Tibial artery (tissue), 4 donors: ENCODE data around the gene MACROH2A1.

Source experiments
- DNase-seq, 2 donors: peaks; one replicate each; pipeline ENCODE4 v3.0.0-alpha.2; 2019
- H3K27ac ChIP-seq, 2 donors: fragments of 200-600 bp; sonication (generic) in 1 of 2; 1 replicate in 1 of 2; 2 replicates in 1 of 2; pipeline ENCODE4 v1.5.1; 2018 to 2019; ENCODE audit warnings: mild to moderate bottlenecking in 1 of 2
- H3K27me3 ChIP-seq, 2 donors: fragments of 200-600 bp; sonication (generic) in 1 of 2; one replicate each; pipeline versions ENCODE4 v1.5.1 to v1.6.0; 2016 to 2019
- H3K36me3 ChIP-seq, 3 donors: fragments of 200-600 bp; sonication (generic) in 2 of 3; one replicate each; pipeline ENCODE4 v1.5.1; 2016 to 2019; ENCODE audit warnings: mild to moderate bottlenecking in 2 of 3
- H3K4me1 ChIP-seq, 4 donors: fragments of 200-600 bp; sonication (generic) in 2 of 4; 1 replicate in 3 of 4; 2 replicates in 1 of 4; pipeline ENCODE4 v1.5.1; 2016 to 2019
- H3K4me3 ChIP-seq, 2 donors: fragments of 200-600 bp; sonication (generic) in 1 of 2; 1 replicate in 1 of 2; 2 replicates in 1 of 2; pipeline ENCODE4 v1.5.1; 2018 to 2019; ENCODE audit warnings: mild to moderate bottlenecking in 2 of 2
- H3K9me3 ChIP-seq, 3 donors: fragments of 200-600 bp; sonication (generic) in 1 of 3; one replicate each; pipeline ENCODE4 v1.5.1; 2016 to 2019
- CTCF ChIP-seq, 2 experiments: fragments of 200-600 bp in 1 of 2; fragments of 450-650 bp in 1 of 2; IDR thresholded peaks; one replicate each; pipeline ENCODE4 v1.5.1; 2017 to 2019; ENCODE audit warnings: antibody characterized with exemption in 2 of 2, mild to moderate bottlenecking in 1 of 2, moderate library complexity in 1 of 2
- intact Hi-C: fragments of 100-400 bp; cut with DNase I; formaldehyde crosslinking; loops from one replicate; pipeline ENCODE4 v1.15.0; 2023; ENCODE audit warnings: low total_unique reads

The MACROH2A1 gene

GRCh38 chr5:135347392-135347791, 51.6 kb downstream of the MACROH2A1 start:
- TF ChIP-seq CTCF (IDR thresholded peaks at IDR 0.05), result no peak
- no peaks in the 10 kb centered on the region for H3K27me3 ChIP-seq
- no peaks in the 10 kb centered on the region for H3K4me1 ChIP-seq
- no peak overlapping the region for H3K27ac ChIP-seq
- peaks cover 30 to 54% (median 43%) of the 10 kb centered on the region in 3 donors for H3K36me3 ChIP-seq
- no peak overlapping the region for H3K4me3 ChIP-seq
- intact Hi-C loops, result no loop called here
- DNase-seq, result no peak
- H3K9me3 ChIP-seq, result no peaks in the 10 kb centered on the region

GRCh38 chr5:135345956-135346731, 52.9 kb downstream of the MACROH2A1 start:
- no peaks in the 10 kb centered on the region for H3K27me3 ChIP-seq
- TF ChIP-seq CTCF (IDR thresholded peaks at IDR 0.05), result no peak
- no peak overlapping the region for H3K27ac ChIP-seq
- H3K9me3 ChIP-seq, result no peaks in the 10 kb centered on the region
- no peak for DNase-seq
- no peak overlapping the region for H3K4me3 ChIP-seq
- peaks cover 42 to 59% (median 55%) of the 10 kb centered on the region in 3 donors for H3K36me3 ChIP-seq
- intact Hi-C loops, result no loop called here
- no peaks in the 10 kb centered on the region for H3K4me1 ChIP-seq

GRCh38 chr5:135344349-135344748, 54.7 kb downstream of the MACROH2A1 start:
- H3K9me3 ChIP-seq, result no peaks in the 10 kb centered on the region
- DNase-seq, result no peak
- intact Hi-C loops, result no loop called here
- no peak overlapping the region for H3K4me3 ChIP-seq
- H3K4me1 ChIP-seq, result no peaks in the 10 kb centered on the region
- H3K36me3 ChIP-seq, result peaks cover 44 to 64% (median 63%) of the 10 kb centered on the region in 3 donors
- H3K27ac ChIP-seq, result no peak overlapping the region
- H3K27me3 ChIP-seq, result no peaks in the 10 kb centered on the region
- TF ChIP-seq CTCF (IDR thresholded peaks at IDR 0.05), result no peak

GRCh38 chr5:135343413-135343812, 55.6 kb downstream of the MACROH2A1 start:
- intact Hi-C loops, result no loop called here
- no peaks in the 10 kb centered on the region for H3K4me1 ChIP-seq
- H3K9me3 ChIP-seq, result no peaks in the 10 kb centered on the region
- H3K27ac ChIP-seq, result no peak overlapping the region
- H3K36me3 ChIP-seq, result peaks cover 50 to 73% (median 73%) of the 10 kb centered on the region in 3 donors
- no peaks in the 10 kb centered on the region for H3K27me3 ChIP-seq
- DNase-seq, result no peak
- H3K4me3 ChIP-seq, result no peak overlapping the region
- no peak for TF ChIP-seq CTCF (IDR thresholded peaks at IDR 0.05)

- Histone ChIP-seq H3K27ac (no peak overlapping the region), H3K36me3 (peaks cover 50 to 82% (median 80%) of the 10 kb centered on the region in 3 donors)
Observed at GRCh38 chr5:135342551-135342875, 56.5 kb downstream of the MACROH2A1 start.

More at GRCh38 chr5:135342551-135342875, 56.5 kb downstream of the MACROH2A1 start:
- no peaks in the 10 kb centered on the region for H3K27me3 ChIP-seq
- H3K4me3 ChIP-seq, result no peak overlapping the region
- intact Hi-C loops, result no loop called here
- DNase-seq, result no peak
- H3K4me1 ChIP-seq, result no peaks in the 10 kb centered on the region
- no peak for TF ChIP-seq CTCF (IDR thresholded peaks at IDR 0.05)
- H3K9me3 ChIP-seq, result no peaks in the 10 kb centered on the region
